NCI-H2029 treated with DMSO at 0.1 percent for 48 hours (cell line): ENCODE measurements around the gene TCERG1L.
"Not testable (repeated sequence)": the region's sequence is repeated elsewhere in the genome, so short reads cannot be mapped to it uniquely, and the experiment has no call there.

ENCODE experiments used
- DNase-seq: peaks from one replicate; lab custom pipeline; 2025; lab: John Stamatoyannopoulos, UW

Gene TCERG1L

DNA sequence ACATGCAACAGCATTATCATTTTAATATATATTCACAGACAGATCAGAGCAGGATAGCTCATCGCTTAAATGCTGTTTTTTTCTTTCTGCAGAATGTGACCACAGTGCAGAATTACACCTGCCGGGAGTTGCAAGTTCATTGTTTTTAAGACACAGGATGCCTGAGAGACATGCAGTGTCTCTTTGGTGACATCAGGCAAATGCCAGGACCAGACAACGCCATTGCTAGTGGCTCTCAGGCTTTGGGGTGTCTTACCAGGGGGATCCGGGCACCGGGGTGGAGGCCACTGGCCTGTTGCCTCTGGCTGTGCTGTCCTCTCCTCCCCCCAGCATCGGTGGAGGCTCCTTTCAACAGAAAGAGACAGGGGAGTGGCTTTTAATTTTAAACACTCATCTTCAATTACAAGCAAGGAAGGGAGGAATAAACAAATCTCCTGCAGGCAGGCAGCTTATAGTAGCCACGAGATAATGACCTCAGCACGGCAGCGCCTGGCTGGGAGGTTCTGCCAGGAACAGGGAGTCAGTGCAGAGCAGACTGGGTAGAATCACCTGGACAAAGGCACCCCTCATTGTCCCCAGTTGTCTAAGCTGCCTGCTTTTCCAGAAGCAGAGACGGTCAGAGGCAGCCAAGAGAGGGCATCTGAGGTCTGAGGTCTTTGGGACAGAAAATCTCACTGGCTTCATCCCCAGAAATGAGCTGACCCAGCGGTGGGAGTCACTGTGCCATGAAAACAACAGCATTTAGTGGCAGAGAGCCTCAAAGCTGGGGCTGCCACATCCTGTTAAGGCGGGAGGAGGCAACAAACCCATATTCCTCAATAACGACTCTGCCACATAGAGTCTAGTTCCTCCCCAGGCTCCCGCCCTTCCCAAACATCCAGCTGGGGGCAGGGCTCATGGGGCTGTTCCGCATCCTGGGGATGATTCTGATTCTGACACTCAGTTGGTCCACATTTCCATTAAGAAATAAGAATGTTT lies 148.4 kb downstream of the TCERG1L start:
- no peak for DNase-seq

DNA sequence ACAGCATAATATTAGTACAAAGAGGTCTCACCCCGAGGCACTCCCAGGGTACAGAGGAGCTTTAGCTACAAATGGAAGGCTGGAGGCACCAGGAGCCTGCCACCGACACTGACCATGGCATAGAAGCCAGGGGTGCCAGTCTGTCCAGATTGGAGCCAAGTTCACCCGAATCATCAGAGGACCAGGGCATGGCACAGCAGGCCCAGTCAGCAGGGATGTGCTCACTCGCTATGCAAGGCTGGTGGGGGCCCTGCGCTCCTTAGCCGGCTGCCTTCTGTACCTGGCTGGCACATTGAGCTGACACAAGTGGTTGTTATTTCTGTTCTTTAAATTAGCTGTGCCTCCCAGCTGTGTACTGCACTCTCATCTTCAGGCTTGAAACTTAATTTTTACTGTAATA lies 149.3 kb downstream of the TCERG1L start:
- DNase-seq: no peak

DNA sequence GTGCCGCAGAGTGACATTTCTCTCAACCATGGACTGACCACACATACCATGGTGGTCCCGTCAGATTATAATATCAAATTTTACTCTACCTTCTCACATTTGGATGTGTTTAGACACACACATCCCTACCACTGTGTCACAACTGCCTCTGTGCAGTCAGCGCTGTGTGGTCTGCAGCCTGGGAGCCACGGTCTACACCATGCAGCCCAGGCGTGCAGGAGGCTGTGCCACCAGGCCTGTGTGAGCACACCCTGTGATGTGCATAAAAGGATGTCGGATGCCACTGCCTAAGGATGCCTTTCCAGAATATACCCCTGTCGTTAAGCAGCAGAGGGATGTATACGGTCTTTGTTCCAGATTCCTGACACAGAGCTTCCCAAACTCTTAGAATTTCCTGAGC lies 150.4 kb downstream of the TCERG1L start:
- DNase-seq: no peak

DNA sequence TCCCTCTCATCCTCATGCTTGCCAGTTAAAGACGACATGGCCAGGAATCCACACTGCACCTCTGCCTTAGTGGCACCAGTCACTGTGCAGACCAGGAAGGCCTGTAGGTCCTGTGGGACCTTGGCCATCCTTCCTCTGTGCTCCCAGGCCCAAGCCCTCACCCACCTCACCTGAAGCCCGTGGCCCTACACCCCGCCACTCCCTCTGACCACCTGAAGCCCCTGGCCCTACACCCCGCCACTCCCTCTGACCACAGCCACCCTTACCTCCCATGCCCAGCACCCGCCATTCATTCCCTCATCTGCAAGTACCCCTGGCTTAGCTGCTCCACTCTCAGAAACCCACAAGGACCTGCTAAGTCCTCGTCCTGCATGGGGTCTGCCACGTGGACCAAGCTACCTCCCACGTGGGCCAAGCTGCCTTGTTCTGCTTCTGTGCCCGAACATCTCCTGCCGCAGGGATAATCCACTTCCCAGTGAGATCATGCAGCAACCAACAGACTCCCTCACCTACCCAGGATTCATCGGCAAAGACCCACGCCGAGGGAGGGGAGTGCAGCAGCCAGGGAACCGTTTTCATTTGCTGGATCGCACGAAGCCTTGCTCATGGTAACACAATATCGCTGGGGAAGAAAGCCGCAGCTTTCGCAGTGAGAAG lies 151.2 kb downstream of the TCERG1L start:
- no peak for DNase-seq

DNA sequence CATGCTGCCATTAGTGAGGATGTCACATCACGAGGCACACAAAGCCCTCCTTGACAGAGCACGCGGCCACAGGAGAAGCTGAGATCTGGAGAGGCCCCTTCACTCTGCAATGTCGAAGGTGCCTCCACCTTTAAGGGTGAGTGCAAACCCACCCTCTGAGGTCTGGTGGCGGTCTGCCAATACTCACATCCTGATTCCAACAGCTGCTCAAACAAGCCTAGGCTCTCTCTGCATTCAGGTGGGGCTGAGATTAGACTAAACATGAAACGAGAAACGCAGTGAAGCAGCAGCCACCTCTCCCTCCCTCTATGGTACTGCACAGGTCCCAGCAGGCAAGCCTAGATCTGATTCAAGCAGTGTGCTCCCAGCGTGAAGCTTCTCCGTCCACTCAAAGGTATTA lies 151.8 kb downstream of the TCERG1L start:
- peak; percentile 11 for DNase-seq

DNA sequence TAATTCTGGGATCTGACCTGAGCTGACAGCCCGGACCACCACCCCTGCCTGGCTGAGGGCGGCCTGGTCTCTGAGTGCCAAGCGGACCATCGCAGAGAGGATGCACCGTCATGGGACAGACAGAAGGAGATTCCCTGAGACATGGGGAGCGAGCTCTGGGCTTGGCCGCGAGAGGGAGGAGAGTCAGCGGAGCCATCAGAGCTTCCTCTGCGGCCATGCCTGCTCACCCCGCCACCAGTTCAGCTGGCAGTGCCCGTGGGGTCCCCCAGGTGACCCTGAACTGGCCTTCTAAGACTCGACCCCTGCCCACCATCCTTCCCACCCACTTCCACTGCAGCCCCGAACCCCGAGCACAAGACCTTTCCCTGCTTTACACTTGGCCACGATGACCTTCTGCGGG lies 152.8 kb downstream of the TCERG1L start:
- DNase-seq: no peak

GRCh38 chr10:131157899-131158298 lies 153.6 kb downstream of the TCERG1L start:
- DNase-seq: no peak

GRCh38 chr10:131155876-131156230 lies 155.7 kb downstream of the TCERG1L start:
- DNase-seq: no peak

GRCh38 chr10:131155218-131155875 lies 156.2 kb downstream of the TCERG1L start:
- no peak for DNase-seq

GRCh38 chr10:131154306-131155025 lies 157.1 kb downstream of the TCERG1L start:
- DNase-seq: no peak

GRCh38 chr10:131152456-131152855 lies 159.1 kb downstream of the TCERG1L start:
- DNase-seq: not testable (repeated sequence)

DNA sequence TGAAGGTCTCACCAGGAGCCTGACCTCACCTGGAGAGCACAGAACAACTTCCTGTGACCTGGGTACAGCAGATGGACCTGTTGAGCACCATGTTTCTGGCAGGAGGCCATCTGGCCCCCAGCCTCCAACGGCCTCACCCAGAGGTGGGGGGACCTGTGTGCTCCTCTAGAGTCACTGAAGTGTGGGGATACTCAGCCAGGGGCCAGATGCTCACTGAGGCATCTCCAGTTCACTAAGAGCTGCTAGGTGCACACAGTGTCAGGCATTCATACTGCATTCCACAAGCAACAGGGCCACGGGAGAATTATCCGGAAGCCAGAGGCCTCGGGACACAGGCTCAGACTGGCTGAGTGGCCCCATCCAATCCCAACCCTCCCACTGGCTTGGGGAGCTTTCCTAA lies 161.4 kb downstream of the TCERG1L start:
- no peak for DNase-seq

DNA sequence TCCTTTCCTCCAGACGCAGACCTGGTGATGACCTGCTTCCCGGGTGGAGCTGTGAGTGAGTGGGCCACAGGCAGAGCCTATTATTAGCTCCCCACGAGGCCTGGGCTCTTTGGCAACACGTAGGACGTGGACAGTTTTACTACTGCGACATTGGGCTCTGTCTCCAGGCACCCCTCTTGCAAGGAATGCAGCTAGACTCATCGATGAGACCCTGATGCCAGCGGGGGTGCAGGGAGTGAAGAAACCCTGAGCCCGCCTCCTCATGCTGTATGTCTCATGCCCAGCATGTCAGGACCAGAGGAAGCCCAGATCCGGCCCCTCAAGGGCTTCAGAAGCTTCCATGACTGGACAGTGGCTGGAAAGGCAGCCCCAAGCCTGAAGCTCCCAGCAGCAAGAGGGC lies 161.9 kb downstream of the TCERG1L start:
- DNase-seq: no peak

DNA sequence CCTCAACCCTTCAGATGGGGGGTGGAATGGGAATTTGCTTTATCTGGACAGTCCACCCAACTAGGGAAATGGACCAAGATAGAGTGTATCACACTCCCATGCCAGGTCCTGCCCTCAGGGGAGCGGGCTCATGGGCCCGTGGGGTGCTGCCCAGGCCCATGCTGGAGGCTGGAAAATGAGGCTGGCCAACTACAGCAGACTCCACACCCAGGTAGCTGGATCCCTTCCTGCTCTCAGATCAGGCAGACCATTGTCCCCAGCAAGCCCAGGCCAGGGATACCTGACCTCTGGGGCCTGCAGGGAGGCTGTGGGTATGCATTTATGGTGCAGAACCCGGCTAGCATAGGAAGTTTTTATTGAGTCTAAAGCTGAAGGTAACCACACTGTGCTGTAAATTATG lies 162.4 kb downstream of the TCERG1L start:
- no peak for DNase-seq

DNA sequence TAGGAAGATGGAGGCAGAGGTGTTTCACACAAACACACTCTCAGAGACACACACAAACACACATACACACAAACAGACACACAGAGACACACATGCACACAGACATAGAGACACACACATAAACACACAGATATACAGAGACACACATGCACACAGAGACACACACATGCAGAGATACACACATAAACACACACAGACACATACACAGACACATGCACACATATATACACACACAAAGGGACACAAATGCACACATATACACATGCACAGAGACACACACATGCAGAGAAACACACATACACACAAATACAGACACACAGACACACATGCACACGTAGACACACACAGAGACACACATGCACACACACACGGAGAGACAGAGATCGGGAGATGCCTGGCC lies 163.3 kb downstream of the TCERG1L start:
- DNase-seq: no peak

DNA sequence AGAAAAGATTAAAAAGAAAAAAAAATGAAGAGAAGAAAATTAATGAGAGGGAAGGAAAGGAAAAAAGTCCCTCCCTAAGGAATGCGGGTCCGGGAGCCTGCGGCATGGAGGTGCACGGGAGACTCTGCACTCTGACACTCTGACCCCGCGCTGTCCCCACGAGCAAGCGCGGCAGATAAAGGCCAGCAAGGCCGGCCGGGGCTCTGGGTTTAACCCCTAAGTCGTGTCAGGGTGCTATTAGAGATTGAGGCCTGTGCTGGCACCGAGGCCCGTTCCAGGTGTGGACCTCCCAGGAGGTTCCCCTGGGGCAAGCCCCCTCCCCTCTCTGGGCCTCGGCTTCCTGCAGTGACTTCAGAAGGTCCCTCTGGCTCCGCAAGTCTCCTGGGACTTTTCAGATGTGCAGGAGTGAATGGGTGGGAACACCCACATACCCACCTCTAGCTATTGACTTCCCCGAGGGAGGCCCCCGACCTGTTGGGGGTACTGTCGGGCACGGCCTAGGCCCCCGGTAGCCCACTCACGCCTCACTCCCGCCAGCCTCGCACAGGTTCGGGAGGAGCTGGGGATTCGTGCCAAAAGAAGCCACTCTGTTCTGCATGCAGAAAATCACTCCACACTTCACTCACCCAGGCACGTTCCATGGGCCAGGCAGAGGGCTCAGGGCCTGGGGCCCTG lies 164.1 kb downstream of the TCERG1L start:
- no peak for DNase-seq

DNA sequence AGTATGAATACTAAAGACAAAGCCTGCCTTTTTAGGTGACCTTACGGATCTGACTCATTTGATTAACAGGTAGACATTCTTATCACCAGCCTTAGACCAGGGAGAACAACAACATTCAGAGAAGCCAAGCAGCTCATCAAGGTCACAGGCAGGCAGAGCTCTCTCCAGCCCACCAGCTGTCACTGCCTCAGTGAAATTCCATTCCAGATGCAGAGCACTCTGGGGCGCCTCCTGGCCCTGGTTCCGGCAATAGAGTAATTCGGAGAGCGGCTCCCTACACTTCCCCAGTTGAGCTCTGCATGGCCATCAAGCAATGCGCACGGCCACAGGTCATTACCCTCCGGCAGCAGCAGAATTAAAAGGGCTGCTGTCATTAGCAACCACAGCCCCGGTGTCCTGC lies 164.7 kb downstream of the TCERG1L start:
- DNase-seq: no peak

GRCh38 chr10:131145756-131146155 lies 165.8 kb downstream of the TCERG1L start:
- DNase-seq: no peak

DNA sequence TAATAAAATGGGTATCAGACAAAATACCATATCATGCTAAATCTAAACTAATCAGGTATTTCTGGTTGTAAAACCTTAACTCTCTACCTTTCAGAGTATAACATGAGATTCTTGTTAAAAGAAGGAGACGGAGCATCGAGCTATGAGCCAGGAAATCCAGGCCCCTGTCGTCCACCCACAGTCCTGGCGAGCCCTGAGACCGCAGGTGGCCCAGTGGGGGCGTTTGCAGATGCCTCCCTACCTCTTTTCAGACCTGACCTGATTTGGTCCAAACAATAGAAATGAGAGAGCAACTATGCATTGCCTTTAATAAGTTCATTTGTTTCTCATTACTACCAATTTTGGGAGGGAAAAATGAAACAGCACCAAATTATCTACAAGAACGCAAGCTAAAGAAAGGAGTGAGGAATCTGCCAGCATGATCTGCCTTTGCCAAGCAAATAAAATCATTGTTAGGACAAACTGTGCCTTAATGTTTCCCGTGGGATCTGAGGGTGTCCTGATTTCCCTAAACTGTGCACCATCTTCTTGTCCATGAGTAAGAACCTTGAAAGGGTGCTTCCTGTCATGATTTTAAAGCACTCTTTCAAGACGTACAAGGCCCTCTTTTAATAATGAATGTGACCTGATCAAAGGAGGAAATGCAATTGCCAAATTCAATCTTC lies 166.7 kb downstream of the TCERG1L start:
- no peak for DNase-seq

GRCh38 chr10:131144196-131144595 lies 167.3 kb downstream of the TCERG1L start:
- DNase-seq: no peak
